Stimulated activated CD4-positive, alpha-beta T cell treated with anti-CD3 and anti-CD28 coated beads, Interleukin-1b, Interleukin-23, amount 100 ng/mL, for 48 hours (primary cell): ENCODE measurements around the gene GPR32.

ENCODE experiments used
- DNase-seq: peaks from one replicate; pipeline ENCODE4 v3.0.0-alpha.2; 2020

Gene GPR32

DNA sequence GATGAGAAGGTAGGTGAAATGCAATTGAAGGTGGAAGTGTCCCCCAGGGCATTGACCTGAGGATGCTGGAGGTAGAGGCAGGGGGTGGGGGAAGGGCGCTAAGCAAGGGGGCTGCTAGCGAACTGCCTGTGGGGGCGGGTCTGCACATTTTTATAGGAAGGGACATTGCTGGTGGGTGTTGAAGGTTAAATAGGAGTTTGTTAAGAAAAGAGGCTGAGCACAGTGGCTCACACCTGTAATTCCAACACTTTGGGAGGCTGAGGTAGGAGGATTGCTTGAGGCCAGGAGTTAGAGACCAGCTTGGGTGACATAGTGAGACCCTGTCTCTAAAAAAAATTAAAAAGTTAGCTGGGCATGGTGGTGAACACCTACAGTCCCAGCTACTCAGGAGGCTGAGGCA is 14.4 kb downstream of the GPR32 start:
- DNase-seq: no peak

- no peak for DNase-seq
Observed at GRCh38 chr19:50785329-50785728, 15.1 kb downstream of the GPR32 start.

DNA sequence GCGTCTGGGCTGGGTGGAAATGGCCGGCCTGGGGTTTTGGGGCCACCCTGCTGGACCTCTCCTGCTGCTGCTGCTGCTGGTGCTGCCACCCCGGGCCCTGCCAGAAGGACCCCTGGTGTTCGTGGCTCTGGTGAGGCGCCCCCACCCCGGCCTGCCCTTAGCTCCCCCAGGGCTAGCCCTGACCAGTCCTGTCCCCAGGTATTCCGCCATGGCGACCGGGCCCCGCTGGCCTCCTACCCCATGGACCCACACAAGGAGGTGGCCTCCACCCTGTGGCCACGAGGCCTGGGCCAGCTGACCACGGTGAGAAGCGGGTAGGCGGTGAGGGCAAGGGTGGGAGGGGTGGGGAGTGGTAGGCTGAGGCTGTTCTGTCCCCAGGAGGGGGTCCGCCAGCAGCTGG is 20.1 kb downstream of the GPR32 start, which contains the start of gene ACP4:
Gene ACP4, plus strand, starts transcription at position 20 of the 400 bp plus-strand sequence. Its CDS starts 0 bp downstream, at position 20.
- DNase-seq: no peak

GRCh38 chr19:50790922-50791467 is 20.7 kb downstream of the GPR32 start:
- DNase-seq: no peak

GRCh38 chr19:50791594-50792271 is 21.5 kb downstream of the GPR32 start:
- no peak for DNase-seq

DNA sequence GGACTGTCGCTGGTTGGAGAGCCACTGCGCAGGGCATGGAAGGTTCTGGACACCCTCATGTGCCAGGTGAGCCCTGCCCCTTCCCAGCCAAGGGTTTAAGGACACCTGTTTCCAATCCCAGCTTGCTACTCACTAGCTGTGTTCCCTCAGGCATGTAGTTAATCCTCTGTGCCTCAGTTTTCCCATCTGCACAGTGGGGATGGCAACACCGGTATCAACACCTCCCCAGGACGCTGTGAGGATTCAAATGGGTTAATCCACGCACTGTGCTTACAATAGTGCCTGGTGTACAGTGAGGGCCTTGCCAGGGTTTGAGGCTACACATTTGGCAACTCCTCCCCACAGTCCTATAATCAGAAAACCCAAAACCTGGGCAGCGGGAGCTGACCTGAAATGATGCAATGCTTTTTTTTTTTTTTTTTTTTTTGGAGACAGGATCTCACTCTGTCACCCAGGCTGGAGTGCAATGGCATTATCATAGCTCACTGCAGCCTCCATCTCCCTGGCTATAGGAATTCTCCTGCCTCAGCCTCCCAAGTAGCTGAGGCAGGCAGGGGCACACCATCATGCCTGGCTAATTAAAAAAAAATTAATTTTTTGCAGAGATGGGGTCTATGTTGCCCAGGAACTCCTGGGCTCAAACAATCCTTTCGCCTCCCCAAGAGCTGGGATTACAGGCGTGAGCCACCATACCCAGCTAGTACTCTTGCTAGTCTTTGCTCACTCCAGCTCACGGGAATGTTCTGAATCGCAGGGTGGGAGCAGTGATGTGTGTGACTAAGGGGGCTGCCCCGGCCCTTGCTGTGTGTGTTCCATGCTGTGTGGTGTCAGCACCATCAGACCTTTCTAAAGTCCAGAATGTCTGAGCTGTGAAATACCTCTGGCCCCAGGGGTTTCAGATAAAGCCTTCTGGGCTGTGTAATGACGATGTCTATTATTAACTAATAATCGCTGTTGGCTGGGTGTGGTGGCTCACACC is 22.3 kb downstream of the GPR32 start:
- DNase-seq: no peak

DNA sequence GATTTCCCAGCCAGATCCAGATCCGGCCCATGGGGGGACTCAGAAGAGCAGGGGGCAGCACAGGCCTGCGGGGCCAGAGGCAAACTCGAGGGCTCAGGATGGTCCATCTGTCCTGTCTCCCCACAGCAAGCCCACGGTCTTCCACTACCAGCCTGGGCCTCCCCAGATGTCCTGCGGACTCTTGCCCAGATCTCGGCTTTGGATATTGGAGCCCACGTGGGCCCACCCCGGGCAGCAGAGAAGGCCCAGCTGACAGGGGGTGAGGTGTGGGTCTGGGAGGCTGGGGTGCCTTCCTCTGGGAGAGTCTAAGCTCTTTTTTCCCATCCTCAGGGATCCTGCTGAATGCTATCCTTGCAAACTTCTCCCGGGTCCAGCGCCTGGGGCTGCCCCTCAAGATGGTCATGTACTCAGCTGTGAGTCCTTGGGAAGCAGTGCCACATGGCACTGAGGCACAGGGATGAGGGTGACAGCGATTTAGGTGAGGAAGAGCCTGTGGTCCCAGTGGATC is 23.3 kb downstream of the GPR32 start:
- DNase-seq: no peak

GRCh38 chr19:50794074-50794875 is 24.0 kb downstream of the GPR32 start:
- DNase-seq: no peak

- no peak for DNase-seq
Observed at GRCh38 chr19:50794876-50795663, 24.8 kb downstream of the GPR32 start.

DNA sequence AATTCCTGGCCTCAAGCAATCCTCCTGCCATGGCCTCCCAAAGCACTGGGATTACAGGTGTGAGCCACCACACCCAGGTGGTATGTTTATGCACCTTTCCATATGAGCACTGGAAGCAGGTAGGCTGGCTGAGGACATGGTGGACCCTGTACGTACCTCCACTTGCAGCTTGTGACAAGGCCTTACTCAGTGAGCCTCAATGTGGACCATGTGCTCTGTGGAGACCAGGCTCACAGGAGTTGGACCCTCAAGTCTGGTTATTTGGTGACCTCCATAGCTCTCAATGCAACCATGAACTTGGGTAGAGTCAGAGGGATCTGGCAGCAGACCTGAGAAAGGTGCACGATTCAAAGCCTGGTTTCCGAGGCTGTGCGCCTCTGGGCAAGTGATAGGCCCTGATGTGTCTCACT is 25.4 kb downstream of the GPR32 start:
- no peak for DNase-seq

GRCh38 chr19:50796128-50796633 is 25.9 kb downstream of the GPR32 start:
- DNase-seq: no peak

DNA sequence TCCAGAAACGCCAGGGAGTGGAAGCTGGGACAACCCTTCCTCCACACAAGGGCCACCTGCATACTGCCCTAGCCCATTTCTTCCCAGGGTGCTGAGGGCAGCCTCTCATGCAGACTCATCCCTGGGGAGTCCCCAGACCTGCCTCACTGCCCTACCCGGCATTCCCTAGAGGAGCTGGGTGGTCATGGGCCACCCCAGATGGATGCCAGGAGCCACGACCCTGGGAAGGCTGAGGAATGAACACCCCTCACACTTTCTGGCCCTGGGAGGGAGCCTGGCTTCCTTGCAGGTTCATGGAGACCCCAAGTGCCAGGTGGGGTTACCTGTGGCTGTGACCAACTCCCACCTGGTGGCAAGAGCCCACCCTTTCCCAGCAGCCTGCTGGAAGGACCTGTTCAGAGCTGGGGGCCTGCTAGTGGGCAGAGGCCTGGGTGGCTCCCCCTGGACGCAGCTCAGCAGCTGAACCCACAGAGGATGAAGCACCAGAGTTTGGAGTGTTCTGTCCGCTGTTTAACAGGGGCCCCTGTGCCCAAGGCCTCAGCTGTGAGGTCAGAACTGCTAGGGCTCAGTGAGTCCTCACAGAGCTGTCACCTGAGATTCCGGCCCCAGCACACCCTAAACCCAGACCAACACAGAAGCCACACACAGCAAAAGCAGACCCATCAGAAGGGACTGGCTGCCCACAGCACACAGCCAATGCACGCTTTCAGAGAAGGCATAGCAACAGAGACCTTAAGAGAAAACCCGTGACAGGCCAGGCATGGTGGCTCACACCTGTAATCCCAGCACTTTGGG is 26.6 kb downstream of the GPR32 start:
- DNase-seq: no peak

DNA sequence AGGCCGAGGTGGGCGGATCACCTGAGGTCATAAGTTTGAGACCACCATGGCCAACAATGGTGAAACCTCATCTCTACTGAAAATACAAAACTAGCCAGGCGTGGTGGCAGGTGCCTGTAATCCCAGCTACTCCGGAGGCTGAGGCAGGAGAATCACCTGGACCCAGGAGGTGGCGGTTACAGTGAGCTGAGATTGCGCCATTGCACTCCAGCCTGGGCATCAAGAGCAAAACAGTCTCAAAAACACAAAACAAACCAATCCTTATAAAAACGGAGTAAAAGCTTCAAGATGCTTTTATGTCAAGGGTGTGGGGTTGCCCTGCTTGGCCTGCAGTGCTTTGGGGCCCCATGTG is 27.1 kb downstream of the GPR32 start:
- no peak for DNase-seq

DNA sequence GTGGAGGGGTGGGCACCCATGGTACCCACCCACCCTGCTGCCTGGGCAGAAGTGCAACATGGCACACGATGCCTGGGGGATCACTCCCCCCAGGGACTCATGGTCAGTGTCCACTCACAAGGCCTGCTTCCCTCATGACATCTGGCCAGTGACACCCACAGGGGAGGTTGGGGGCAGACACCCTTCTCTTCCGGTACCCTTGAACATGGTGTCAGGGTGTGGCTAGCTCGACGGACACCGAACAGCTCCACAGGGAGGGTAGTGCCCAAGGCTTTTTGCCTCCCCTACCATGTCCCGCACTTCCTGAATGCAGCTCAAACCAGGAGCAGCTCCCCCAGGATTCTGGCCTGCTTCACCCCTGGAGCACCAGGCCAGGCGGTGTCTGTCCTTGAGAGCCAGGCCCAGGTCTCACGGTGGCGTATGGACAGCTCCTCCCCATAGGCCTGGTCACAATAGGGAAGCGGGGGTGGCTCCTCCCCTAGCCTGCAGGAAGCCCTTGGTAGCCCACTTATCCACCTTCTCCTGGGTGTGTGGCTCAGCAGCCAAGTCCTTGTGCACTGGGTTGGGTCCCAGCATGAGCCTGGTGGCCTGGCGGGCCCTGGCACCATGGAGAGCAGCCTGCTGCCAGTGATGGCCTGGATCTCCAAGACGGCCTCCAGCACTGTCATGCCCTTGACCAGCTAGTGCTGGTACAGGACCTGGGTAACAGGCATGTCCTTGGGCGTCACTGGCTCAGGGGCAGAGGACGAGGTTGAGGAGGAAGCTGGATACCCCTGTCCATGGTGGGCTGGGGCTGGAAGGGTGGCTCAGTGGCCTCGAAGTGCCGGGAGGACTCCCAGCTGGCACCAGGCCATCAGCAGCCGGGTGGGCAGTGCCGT is 27.8 kb downstream of the GPR32 start:
- DNase-seq: no peak

DNA sequence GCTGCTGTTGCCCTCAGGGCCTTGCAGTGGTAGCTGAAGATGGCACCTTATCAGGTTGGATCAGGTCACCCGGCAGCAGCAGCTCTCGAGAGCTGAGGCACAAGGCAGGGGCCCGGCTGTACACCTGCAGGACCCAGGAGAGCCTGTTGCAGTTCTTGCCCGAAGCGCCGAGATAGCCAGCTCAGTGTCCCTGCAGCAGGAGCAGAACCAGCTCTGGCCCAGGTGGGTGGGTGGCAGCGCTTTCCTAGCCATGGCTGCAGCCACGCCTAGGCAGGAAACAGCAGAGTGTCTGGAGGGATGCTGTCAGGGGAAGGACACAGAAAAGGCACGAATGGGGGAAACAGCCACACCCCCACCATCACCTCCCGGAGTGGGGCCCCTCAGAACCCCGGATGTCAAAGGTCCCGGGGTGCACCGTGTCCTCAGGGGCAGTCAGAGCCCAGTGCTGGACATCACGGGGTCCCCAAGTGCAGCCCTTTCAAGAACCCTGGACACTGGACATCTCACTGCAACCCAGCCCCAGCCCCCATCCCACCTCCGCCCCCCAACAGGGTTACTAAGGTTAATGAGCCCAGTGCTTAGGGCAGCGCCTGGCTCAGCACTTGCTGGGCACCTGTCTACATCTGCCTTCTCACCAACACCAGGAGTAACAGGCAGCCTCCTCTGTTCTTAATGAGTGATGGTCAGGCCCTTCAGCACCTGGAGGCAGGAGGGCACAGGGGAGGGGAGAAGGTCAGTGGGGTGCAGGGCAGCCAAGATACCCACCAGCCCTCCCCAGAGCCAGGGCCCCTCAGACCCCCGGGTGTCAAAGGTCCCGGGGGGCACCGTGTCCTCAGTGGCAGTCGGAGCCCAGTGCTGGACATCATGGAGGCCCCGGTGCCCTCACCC is 28.6 kb downstream of the GPR32 start:
- no peak for DNase-seq

- no peak for DNase-seq
Observed at GRCh38 chr19:50799547-50799851, 29.2 kb downstream of the GPR32 start.

- no peak for DNase-seq
Observed at GRCh38 chr19:50801107-50801506, 30.8 kb downstream of the GPR32 start.

DNA sequence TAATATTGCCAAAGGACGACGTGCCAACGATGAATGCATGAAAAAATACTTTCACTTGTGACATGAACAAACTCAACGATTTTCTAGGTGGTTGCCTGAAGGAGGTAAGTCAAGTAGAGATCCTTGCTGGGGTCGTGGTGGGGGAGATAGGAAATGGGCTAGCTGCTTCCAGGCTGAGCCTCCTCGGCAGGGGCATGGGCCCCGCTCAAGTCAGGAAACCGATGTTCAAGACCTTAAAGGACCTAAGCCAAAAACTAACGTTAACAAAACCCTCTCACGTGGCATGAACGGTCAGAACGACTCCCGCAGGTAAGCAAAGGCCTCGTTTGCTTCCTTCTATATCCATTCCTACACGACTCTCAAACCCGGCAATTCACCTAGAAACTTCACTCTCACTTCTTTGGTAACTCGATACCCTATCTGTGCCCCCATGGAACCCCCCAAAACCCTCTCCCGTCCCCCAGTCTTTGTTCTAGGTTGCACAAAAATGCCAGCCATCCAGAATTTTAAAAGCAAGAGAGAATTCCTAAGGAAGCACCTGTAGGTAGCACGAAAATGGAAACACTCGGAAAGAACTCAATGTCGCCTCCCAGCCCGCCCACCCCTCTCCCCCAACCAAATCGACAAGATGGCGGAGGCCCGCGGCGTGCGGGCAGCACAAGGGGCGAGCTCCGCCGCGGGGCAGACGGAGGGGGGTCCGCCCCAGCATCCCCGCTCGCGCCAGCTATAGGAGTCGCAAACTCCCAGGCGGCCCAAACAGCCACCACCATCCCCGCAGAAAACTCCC is 33.6 kb downstream of the GPR32 start:
- peak; percentile 47 for DNase-seq
